MM.1S (cell line): Measurements from ENCODE around the gene VNN1.

Experiments
- CTCF ChIP-seq: fragments of 300-600 bp; sonication (generic); IDR thresholded peaks from 2 replicates; pipeline ENCODE4 v1.5.1; 2016; ENCODE audit warnings: antibody characterized with exemption, low read length, mixed read lengths
- EZH2 ChIP-seq: fragments of 300-600 bp; sonication (generic); optimal IDR thresholded peaks from 2 replicates; pipeline ENCODE3; 2017; ENCODE audit warnings: low read depth, mild to moderate bottlenecking, antibody characterized with exemption, low read length, mixed read lengths
- EZH2phosphoT487 ChIP-seq: fragments of 300-600 bp; sonication (generic); IDR thresholded peaks from 2 replicates; pipeline ENCODE4 v1.6.1; 2018; ENCODE audit warnings: antibody characterized with exemption, low read length

GRCh38 chr6:132713352-132714134, at the start of gene VNN1:
- TF ChIP-seq CTCF (no peak), EZH2 (no peak), EZH2phosphoT487 (no peak)
